ENCODE measurements around the gene FANCC. TPM values are rescaled to one million over a fixed set of nuclear protein-coding genes. Genes with fewer than 3 reads are reported as not detected.
"Not testable (repeated sequence)": the region's sequence is repeated elsewhere in the genome, so short reads cannot be mapped to it uniquely, and the experiment has no call there.

FANCC gene
- total RNA-seq, 1 experiment from 2014 or later: 14.5 TPM

DNA sequence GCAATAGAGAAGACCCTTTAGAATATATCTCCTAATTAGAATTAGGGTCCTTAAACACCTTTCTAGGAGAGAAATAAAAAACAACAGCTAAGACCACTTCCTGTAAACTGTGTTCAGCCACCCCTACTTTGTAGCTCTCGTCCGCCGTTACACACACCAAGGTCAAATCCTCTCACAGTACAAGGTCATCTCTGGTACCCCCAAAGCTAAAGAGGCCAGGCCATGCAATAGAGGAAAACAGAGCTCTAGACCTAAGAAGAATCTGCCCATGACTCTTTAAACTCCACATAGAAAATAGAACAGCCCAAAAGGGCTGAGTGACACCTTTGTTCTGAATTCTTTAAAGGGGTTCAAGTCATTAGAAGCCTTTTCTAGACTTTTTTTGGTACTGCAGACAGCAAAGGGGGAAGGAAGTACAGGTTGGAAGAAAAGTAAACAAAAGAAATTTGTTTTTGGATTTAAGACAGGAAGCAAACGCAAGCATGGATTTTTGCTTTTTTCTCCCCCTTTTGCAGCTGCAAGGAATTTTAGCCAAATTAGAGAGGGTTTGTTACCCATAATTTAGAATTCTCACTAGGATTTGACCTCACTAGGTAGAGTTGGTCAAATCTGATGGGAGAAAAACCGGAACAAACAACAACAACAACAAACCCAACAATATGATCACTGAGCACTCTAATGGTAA, 13.4 kb upstream of the FANCC start:
- peaks cover 2% of the 10 kb centered on the region for H3K9me3 Mint-ChIP-seq (ENCODE audit: low read depth, unreplicated experiment)
- no peak for DNase-seq
- BruUV-seq (replicated peaks): no TSS peak
- TF ChIP-seq, protein P1, sequence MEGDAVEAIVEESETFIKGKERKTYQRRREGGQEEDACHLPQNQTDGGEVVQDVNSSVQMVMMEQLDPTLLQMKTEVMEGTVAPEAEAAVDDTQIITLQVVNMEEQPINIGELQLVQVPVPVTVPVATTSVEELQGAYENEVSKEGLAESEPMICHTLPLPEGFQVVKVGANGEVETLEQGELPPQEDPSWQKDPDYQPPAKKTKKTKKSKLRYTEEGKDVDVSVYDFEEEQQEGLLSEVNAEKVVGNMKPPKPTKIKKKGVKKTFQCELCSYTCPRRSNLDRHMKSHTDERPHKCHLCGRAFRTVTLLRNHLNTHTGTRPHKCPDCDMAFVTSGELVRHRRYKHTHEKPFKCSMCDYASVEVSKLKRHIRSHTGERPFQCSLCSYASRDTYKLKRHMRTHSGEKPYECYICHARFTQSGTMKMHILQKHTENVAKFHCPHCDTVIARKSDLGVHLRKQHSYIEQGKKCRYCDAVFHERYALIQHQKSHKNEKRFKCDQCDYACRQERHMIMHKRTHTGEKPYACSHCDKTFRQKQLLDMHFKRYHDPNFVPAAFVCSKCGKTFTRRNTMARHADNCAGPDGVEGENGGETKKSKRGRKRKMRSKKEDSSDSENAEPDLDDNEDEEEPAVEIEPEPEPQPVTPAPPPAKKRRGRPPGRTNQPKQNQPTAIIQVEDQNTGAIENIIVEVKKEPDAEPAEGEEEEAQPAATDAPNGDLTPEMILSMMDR (IDR thresholded peaks at IDR 0.05; ENCODE audit: unreplicated experiment): no peak
- H3K36me3 Mint-ChIP-seq (ENCODE audit: insufficient read depth, unreplicated experiment): no peaks in the 10 kb centered on the region
- no peaks in the 10 kb centered on the region for H3K4me1 Mint-ChIP-seq (ENCODE audit: low read depth, unreplicated experiment)
- H3K4me3 Mint-ChIP-seq (ENCODE audit: low read depth, unreplicated experiment): no peak overlapping the region
- intact Hi-C loops (cut with micrococcal nuclease; ENCODE audit: unreplicated experiment): no loop called here
- no peaks in the 10 kb centered on the region for H3K27me3 Mint-ChIP-seq (ENCODE audit: unreplicated experiment)
- CTCF ChIA-PET: no interaction called here
- H3K27ac Mint-ChIP-seq (ENCODE audit: unreplicated experiment): no peak overlapping the region

DNA sequence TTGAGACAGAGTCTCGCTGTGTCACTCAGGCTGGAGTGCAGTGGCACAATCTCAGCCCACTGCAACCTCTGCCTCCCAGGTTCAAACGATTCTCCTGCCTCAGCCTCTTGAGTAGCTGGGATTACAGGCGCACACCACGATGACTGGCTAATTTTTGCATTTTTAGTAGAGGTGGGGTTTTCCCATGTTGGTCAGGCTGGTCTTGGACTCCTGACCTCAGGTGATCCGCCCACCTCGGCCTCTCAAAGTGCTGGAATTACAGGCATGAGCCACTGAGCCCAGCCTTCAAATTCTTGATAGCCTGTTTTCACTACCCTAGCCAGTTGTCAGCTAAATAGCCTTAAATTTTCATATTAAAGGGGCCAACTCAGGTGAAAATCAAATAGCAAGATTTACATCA, 11.6 kb upstream of the FANCC start:
- H3K27ac Mint-ChIP-seq (ENCODE audit: unreplicated experiment); CTCF ChIA-PET; H3K27me3 Mint-ChIP-seq (ENCODE audit: unreplicated experiment); H3K9me3 Mint-ChIP-seq (ENCODE audit: low read depth, unreplicated experiment); H3K36me3 Mint-ChIP-seq (ENCODE audit: insufficient read depth, unreplicated experiment); H3K4me3 Mint-ChIP-seq (ENCODE audit: low read depth, unreplicated experiment); intact Hi-C loops (cut with micrococcal nuclease; ENCODE audit: unreplicated experiment); H3K4me1 Mint-ChIP-seq (ENCODE audit: low read depth, unreplicated experiment); DNase-seq; BruUV-seq (replicated peaks): not testable (repeated sequence)

DNA sequence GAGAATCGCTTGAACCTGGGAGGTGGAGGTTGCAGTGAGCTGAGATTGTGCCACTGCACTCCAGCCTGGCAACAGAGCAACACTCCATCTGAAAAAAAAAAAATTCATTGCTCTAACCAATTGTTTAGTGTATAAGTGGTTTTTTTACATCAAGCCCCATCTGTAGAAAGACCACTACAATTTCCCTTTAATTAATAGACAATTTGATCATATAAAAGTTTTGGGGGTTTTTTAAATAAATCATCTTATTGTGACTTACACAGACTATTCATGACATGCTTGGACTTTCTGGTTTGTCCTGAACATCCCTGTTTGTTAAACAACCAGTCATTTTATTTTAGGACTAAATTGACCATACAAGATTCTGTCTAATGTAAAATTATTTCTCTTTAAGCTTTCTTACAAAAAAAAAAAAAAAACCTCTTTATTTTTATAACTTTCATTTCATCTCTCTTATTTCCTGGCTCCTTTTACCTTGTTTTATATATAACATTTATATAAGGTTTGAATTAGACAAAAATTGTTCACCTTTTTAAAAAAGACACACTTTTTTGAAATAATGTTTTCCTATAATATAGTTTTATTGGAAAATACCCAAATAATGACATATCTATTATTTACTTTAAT, 9.8 kb upstream of the FANCC start:
- CTCF ChIA-PET: interaction anchor here (0.6 kb wide), 2 partner anchors 25 to 84 kb away, joined by 3 read pairs; no protein-coding TSS in a partner anchor
- TF ChIP-seq, protein P1 (IDR thresholded peaks at IDR 0.05; ENCODE audit: unreplicated experiment): no peak
- Mint-ChIP-seq H3K27ac (ENCODE audit: unreplicated experiment) (no peak overlapping the region), H3K4me3 (ENCODE audit: low read depth, unreplicated experiment) (no peak overlapping the region), H3K36me3 (ENCODE audit: insufficient read depth, unreplicated experiment) (no peaks in the 10 kb centered on the region), H3K4me1 (ENCODE audit: low read depth, unreplicated experiment) (no peaks in the 10 kb centered on the region), H3K9me3 (ENCODE audit: low read depth, unreplicated experiment) (peaks cover 2% of the 10 kb centered on the region), H3K27me3 (ENCODE audit: unreplicated experiment) (peaks cover 12% of the 10 kb centered on the region)
- intact Hi-C loops (cut with micrococcal nuclease; ENCODE audit: unreplicated experiment): no loop called here
- BruUV-seq (replicated peaks): no TSS peak
- no peak for DNase-seq

DNA sequence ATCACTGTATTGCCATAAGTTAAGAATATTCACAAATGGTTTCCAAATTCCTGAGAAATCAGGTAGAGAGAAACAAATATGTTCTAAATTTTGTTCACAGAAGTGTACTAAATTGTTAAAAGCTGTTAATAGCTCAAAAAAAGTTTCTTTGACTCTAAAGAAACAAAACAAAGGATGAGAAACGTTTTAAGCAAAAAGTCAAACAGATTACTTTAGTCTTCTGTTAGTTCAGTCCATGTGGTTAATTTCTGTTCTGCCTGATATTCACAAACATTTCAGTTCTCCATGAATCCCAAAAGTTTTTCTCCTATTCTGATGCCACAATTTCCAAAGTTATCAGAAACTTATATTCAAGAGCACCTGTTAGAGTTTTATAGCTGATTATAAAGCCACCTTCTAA, 7.7 kb upstream of the FANCC start:
- peaks cover 25% of the 10 kb centered on the region for H3K27me3 Mint-ChIP-seq (ENCODE audit: unreplicated experiment)
- BruUV-seq (replicated peaks): no TSS peak
- CTCF ChIA-PET: no interaction called here
- H3K4me1 Mint-ChIP-seq (ENCODE audit: low read depth, unreplicated experiment): no peaks in the 10 kb centered on the region
- no peak for DNase-seq
- TF ChIP-seq, protein P1 (IDR thresholded peaks at IDR 0.05; ENCODE audit: unreplicated experiment): no peak
- H3K27ac Mint-ChIP-seq (ENCODE audit: unreplicated experiment): no peak overlapping the region
- intact Hi-C loops (cut with micrococcal nuclease; ENCODE audit: unreplicated experiment): no loop called here
- no peaks in the 10 kb centered on the region for H3K9me3 Mint-ChIP-seq (ENCODE audit: low read depth, unreplicated experiment)
- H3K4me3 Mint-ChIP-seq (ENCODE audit: low read depth, unreplicated experiment): no peak overlapping the region
- H3K36me3 Mint-ChIP-seq (ENCODE audit: insufficient read depth, unreplicated experiment): no peaks in the 10 kb centered on the region

DNA sequence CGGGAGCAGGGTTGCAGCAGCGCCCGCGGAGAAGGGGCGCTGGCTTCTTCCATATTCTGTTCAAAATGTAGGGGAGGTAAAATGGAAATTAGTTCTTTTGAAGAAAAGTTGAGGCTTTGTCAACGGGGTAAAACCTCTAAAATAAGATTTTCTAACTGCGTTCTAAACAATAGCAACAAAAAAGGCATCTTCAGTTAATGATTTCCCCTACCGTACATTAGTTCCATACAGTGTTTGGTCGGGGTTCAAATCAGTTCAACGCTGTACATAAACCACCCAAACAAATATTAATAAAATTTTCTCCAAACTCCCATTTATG, 343 bp upstream of the FANCC start:
- TF ChIP-seq, protein P1 (IDR thresholded peaks at IDR 0.05; ENCODE audit: unreplicated experiment): no peak
- peaks cover 17% of the 10 kb centered on the region for H3K27me3 Mint-ChIP-seq (ENCODE audit: unreplicated experiment)
- peaks cover 22% of the 10 kb centered on the region for H3K36me3 Mint-ChIP-seq (ENCODE audit: insufficient read depth, unreplicated experiment)
- intact Hi-C loops (cut with micrococcal nuclease; ENCODE audit: unreplicated experiment): no loop called here
- no peak for DNase-seq
- H3K4me1 Mint-ChIP-seq (ENCODE audit: low read depth, unreplicated experiment): peaks cover 14% of the 10 kb centered on the region
- no peaks in the 10 kb centered on the region for H3K9me3 Mint-ChIP-seq (ENCODE audit: low read depth, unreplicated experiment)
- peak overlapping the region; percentile 86 for H3K4me3 Mint-ChIP-seq (ENCODE audit: low read depth, unreplicated experiment)
- BruUV-seq (replicated peaks): TSS peak; percentile 95
- CTCF ChIA-PET: interaction anchor here (0.6 kb wide), 1 partner anchor 376 kb away, joined by 3 read pairs; no protein-coding TSS in a partner anchor
- peak overlapping the region; percentile 77 for H3K27ac Mint-ChIP-seq (ENCODE audit: unreplicated experiment)
